ENCODE data around the gene PTAFR. TPM values are rescaled to one million over a fixed set of nuclear protein-coding genes. Genes with fewer than 3 reads are reported as not detected.

The PTAFR gene
- total and polyA plus RNA-seq, 2 of the 8 experiments (the other 6 are each of a cell fraction or from before 2014, with no cell fraction given), result 1.2 to 4.9 TPM

GRCh38 chr1:28156821-28157220 lies 19.7 kb downstream of the PTAFR start (continued):
- TF ChIP-seq TAF1 (IDR thresholded peaks at IDR 0.05; ENCODE audit: low read depth, low read length) (no peak), POLR2AphosphoS5 (IDR thresholded peaks at IDR 0.05; ENCODE audit: low read depth, low read length) (no peak)
